Hippocampal formation (tissue), 2 donors: ENCODE data around the gene GRID2.

Source experiments
- DNase-seq, 2 donors: peaks; one replicate each; lab custom pipeline; 2025; lab: John Stamatoyannopoulos, UW

Gene GRID2

DNA sequence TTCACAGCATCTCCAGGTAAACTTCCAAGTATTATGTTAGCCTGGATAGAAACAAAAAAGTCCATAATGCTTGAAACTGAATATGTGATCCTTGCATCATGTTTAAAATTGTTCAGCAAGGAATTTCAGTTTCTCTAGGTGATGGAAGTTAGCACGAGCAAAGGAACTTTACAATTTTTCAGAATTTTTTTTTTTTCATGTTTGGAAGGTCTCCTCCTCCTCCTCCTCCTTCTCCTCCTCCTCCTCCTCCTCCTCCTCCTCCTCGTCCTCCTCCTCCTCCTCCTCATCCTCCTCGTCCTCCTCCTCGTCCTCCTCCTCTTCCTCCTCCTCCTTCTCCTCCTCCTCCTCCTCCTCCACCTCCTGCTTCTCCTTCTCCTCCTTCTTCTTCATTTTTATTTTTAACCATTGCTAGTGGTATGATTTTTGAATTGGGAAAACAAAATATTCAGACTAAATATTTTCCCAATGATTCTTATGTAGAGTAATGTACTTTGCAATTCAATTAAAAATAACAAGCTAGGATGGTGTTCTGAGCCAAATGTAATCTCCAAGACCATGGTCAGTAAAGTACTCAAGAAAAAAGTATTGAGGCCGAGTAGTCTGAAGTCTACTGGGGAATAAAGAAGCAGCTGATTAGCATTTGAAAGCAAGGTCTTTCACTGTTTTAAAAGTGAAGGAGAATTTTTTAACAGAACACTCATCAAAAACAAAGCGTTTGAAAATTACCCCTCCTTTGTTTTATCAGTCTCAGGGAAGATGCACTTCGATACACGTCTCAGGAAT lies 1103.9 kb downstream of the GRID2 start:
- DNase-seq, result no peak

DNA sequence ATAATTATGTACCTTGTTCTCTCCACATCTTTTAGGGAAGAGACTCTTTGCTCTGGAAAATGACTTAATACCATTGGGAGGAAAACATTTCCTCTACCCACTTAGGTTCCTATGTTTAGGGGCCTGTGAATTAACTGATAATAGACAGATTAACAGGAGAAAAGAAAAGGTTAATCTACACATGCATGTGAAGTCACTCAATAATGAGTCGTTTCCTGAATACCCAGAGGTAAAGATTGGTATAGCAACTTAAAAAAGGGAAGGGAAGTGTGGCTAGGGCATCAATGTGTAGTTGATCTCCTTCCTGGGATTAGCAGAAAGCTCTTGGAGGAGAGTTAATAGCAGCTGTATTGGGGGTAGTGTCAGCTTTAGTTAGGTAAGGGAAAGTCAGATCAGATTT lies 1105.3 kb downstream of the GRID2 start:
- DNase-seq, result no peak

DNA sequence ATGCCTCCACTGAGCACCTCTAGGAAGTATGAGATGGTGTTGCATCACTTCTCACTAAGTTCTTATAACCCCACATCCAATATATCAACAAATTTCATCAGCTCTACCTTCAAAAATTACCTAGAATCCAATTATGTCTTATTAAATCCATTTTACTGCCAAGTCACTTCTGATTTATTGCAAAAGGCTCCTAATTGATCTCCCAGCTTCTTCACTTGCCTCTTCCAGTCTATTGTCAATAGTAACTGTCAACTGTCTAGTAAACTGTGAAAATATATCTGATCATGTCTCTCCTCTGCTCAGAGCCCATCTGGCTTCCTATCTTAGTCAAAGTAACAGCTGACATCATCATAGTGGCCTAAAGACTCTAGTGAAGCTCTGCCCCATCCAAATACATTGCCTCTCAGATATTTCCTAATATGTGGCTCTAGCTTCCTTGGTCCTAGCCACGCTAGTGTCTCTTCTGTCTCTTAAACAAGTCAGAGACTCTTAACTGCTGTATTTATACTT lies 1110.3 kb downstream of the GRID2 start:
- no peak for DNase-seq

DNA sequence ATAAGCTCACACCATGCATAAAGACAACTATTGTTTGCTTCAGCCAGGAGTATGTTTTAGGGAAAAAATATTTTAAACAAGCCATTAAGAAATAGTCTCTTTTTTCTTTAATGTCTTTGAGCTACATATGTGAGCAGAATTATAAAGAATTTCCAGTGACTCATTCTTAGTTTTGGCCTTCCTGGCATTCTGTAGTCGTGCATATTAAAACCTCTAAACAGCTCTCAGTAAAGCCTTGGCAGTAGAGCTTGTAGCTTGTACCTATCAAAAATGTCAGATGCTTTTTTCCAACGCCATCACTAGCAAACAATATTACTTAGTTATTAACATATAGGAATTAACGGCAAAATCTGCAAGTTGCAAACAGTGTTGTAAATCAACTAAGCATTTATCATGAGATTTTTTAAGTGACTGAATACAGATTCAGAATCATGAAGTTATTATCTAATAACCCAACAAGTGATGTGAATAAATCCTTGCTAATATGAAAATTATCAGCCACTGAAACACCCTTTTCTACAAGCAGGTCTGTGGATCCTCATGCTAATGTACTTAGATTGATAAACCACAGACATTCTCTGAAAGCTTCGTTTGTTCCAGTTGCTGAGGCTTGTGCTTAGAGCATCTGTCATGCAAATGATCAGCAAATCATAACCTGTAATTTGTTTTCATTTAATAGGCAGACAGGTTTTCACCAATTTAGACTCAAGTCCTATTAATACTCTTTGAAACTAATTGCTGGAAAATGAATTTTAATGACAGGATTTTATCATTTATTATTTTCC lies 1112.8 kb downstream of the GRID2 start:
- DNase-seq, result no peak

DNA sequence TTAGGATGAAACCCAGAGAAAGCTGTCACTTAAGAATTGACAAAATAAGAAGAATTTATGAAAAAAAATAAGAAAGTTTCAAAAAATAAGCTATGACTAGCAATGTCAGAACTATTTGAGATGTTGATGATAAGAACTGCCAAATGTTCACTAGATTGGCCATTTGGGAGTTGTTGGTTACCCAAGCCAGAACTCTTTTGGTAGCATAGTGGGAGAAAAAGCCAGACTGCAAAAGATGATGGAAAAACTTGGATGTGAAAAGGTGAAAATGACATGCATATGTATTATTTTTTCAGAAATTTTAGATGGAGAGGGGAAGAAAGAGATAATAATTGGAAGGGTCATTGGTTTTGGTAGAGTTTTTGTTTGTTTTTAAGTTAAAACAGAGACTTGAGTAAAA lies 1127.6 kb downstream of the GRID2 start:
- no peak for DNase-seq

DNA sequence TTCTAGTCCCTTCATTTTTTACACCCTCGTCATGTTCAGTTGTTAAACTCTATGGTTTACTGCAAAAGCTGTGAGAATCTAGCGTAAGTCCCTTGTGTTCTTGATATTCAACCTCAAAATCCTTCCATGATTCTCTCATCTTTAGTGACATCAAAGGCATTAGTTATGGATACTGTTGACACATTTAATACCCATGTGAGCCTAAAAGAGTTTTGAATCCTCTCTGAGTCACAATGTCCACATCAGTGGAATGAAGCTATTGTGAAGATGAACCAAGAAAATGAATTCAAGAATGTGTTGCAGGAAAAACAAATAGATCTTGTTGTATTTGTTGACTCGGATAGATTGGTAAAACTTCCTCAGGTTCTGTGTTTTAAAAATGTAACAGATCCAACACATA lies 1130.1 kb downstream of the GRID2 start:
- DNase-seq, result no peak

DNA sequence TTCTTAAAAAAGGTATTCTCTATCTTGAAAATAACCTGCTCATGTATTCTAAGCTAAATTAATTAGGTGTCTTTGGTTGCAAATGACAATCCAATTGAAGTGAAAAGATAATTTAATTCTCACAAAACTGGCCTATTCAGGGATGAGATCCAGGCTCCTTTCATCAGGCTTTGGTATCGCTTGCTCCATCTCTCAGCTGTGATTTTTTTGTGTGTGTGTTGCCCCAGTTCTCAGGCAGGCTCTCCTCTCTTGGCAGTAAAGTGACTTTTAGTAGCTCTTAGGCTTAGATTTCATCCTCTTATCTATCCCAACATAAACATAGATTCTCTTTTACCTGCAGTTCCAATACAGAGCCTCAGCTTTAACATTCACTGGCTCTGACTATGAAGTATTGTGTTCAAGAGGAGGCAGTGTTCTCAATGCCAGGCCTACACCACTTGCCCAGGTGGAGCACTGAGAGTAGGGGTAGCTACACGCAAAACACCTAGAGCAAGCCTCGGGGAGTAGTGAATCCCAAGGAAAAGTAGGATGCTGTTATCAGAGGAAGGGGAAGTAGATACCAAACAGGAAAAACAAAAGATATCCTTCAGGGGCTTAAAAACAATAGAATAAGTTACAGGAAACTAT lies 1132.3 kb downstream of the GRID2 start:
- no peak for DNase-seq

DNA sequence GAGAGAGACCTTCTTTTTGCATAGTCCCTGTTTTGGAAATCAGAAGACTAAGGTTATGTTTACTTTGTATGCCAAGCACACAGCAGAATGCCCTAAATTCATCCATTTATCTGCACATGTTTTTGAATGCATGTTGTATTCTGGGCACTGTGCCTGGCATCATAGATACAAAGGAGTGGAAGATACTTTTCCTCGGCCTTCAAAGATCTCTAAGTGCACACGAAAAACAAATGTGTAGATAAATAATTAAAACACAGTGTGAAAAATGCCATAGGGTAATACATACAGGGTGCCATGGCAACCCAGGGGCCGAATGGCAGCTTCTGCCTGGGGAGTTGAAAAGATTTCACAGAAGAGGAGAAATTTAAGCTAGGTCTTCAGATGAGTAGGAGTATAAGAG lies 1134.2 kb downstream of the GRID2 start:
- no peak for DNase-seq

DNA sequence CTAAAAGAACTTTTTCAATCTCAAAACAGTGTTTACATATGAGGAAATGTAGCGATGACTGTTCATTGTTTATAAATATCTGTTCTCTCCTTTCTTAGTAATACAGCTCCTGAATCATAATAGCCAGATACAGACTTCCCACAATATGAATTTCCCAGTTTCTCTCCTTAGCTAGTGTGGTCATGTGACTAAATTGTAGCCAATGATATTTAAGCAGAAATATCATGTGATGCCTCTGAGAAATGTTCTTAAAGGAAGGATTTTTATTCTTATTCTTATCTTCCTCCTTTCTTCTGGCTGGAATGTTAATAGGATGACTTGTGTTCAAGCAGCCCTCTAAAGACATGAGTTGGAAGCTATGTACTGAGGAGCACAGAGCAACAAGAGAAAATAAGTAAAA lies 1141.1 kb downstream of the GRID2 start:
- DNase-seq, result no peak

DNA sequence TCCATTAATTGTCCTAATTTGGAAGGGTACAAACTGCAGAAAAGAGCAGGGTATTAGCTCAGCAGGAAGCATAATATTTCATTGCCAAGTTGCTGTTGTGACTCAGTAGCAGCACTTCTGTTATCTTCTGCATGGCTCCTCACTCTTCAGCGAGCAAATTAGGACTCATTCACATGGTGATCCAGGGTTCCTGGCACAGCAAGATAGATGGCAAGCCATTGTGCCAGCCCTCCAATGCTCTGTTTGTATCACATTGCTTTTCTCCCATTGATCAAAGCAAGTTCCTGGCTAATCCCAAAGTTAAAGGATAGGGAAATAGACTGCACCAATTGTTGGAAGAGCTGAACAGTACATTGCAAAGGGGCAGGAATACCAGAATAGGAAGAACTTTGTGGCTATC lies 1142.3 kb downstream of the GRID2 start:
- no peak for DNase-seq

DNA sequence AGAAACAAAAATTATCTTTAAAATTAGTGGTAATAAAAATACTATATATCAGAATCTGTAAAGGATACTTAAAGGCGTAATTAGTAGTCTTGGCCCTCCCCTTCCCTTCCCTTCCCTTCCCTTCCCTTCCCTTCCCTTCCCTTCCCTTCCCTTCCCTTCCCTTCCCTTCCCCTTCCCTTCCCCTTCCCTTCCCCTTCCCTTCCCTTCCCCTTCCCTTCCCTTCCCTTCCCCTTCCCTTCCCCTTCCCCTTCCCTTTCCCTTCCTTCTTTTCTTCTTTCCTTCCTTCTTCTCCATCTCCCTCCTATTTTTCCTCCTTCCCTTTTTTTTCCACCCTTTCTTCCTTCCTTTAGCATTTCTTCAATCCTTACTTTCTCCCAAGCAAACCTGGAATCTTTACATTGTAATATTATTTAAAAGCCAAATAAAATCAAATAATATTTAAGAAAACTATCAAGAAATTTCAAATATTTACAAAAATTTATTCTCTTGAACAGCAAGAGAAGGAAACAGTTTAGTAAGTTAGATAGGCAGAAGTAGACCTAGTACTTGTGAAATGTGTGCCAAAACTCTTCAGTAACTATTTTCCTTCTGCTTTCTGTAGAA lies 1145.0 kb downstream of the GRID2 start:
- no peak for DNase-seq

DNA sequence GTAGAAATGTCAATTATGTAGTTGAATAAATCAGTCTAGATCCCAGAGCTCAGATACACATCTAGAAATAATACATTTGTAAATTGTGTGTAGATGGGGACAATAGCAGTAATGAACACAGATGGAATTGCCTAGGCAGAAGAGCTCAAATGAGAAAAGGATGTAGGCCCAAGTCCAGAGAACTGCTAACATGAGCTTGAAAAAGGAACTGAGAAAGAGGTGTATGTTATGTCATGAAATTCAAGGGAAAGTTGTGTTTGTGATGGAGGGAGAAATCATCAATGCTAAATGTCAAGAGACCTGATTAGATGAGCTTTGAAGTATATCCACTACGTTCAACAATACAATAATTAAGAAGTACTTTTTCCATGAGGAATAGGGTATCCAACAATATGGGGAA lies 1148.2 kb downstream of the GRID2 start:
- DNase-seq, result no peak

DNA sequence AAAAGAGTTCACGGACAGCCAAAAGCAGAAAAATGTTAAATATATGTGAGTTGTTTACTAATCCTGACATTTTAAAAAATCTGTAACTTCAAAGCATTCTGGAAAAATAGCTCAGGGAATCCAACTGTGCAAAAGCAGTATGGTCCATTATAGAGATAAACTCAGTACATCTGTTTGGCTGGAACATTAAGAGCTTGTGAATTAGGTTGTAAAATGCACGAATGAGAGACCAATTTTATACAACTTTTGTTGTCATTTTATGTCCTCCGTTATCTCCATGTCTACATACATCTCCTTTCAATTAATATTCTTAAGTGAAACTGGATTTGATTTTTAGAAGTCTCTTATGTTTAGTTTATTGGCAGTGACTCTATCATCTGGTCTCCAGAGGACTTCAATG lies 1157.8 kb downstream of the GRID2 start:
- no peak for DNase-seq

DNA sequence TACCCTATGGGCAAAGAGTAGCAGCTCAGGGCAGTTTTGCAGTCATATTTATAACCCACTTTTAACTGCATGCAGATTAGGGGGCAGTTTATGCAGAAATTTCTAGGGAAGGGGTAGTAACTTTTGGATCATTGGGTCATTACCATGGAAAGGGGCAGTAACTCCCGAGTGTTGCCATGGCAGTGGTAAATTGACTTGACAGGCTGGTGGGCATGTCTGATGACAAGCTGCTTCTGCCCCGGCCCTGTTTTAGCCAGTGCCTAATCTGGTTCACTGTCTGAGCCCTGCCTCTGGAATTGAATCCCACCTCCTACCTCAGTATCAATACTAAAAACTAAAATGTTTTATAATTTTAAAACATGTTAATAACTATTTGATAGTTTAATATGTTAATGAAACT lies 1162.7 kb downstream of the GRID2 start:
- no peak for DNase-seq

DNA sequence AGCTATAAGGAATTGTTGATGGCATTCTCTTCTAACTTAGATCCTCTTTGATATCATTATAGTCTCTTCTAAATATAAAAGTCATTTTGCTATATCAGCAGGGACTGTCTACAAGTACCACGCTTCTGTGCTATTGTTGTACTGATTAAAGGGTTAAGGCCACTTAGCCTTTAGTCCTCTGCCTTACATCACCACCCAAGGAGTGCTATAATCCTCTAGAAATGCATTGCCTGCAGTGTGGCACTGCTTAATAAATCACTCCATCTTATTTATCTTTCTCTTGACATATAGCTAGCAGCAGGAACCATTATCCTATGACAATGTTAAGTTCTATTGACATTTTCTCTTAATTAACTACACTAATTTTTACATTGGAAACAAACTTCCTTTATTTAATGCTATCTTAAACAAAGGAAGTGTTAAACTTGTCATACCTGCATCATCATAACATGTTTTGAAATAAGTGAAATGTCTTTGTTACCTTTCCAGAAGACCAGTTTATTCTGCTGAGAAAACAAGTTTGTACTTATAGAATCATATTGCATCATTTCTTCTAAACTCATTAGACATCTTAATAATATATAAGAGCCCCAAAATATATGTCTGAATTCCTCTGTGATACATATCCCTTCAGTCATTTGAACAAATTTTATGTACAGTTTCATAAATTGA lies 1163.9 kb downstream of the GRID2 start:
- no peak for DNase-seq

DNA sequence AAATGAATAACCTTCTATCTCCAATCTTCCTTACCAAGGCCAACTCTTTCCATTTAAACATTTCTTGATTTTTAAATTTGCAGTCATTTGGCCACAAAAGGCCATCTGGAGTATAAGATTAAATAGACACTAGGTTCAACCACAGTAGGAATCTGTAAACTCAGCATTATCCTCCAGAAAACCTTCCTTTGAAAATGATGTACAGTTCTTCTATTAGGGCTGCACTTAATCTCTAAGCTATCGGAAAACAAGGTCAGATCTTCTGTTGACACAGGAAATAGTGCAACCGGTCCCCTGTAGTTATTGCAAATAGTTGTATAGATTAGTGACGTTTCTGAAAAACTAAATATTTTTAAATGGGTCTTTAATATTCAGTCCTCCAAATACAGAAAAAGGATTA lies 1165.8 kb downstream of the GRID2 start:
- no peak for DNase-seq

DNA sequence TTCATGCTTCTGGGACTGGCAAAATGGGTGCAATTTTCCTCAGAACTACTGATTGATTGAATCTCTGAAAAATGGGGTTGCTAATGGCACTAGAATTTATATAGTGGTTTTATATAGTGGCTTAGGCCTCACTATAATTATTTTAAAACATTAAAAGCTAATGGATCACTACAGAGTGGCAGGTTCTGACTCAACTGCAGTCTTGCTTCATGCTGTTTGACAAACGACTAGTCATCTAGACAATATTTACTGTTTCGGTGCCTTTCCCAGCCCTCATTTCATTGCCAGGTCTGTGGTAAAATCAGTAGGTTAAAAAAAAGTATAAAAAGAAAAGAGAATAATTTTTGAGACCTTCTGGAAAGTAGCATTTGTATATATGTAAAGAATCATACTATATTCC lies 1172.0 kb downstream of the GRID2 start:
- DNase-seq, result no peak

DNA sequence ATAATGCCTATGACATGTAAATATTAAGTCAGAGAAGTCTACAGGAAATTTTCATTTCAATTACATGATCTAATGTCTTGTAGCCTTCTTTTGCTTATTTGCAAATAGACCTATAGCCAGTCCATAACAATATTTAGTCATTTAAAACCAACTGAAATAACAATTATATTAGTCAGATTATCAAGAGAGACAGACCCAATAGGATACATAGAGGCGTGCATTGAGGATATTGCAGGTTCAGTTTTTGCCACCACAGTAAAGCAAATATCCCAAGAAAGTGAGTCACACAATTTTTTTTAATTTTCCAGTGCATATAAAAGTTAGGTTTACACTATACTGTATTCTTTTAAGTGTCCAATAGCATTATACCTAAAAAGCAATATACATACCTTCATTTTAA lies 1175.0 kb downstream of the GRID2 start:
- no peak for DNase-seq

DNA sequence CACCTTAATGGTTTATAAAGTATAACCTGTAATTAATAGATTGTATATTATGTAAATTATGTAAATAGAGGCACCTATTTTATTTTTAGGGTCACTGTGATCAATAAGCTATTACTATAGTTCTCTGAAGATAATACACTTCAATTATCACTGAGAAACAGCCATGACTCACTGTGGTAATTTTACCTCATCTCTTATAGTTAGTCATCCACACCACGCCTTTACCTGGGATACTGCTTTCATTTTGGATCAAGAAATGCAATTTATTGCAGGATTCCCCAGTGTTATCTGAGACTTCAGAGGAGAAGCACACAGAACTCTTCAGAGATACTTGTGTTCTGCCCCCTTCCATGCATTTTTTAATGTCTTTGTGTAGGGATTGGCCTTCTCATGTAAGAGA lies 1176.7 kb downstream of the GRID2 start:
- no peak for DNase-seq

DNA sequence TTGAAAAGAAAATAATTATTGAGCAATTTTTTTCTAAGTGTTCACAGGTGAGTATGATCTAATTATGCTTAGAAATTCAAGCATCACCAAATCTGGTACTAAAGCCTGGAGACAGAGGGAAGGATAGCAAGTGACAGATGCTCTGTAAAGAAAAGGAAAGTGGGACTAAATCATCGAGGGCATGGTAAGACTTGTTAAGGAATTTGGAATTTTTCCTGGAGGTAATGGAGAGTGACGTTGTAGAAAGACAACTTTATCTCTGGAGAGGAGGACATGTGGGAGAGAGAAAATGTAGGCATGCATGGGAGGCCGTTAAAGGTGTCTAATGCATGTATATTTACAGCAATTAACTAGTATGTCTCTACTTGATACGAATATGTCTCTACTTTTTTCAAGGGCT lies 1191.6 kb downstream of the GRID2 start:
- DNase-seq, result no peak

DNA sequence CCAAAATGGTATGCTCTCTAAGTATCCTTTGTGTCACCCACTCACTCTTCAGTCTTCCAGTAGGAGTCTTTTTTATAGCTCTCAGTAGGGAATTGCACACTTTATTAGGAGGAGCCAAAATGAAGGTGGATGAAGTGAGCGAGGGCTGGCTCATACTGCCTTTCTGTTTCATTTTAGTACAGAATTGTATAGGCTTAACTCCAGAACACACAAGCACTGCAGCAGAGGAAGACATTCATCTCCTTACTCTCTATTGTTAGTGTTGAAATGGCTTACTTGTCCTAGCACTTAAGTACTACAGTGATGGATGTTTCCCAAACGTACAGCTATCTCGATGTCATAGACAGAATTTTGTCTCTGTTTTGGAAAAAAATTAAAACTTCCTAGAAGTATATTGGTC lies 1197.5 kb downstream of the GRID2 start:
- no peak for DNase-seq

DNA sequence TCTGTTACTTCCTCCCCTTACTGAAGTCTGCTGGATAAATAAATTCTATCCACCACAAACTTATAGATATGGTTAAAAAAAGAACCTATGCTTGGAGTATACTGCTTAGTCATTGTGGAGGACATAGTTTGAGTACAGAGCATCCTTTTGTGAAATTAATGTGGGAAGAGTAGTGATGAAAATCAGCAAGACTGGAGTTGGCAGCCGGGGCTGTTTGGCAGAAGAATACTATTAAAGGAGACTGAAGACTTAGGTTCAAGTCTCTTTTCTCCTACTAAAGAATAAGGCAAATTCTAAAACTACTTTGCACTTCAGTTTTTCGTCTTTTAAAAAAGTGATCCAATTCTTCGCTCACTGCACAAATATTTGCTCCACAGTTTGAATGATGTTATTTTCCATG lies 1198.2 kb downstream of the GRID2 start:
- DNase-seq, result no peak
